HG02588 (cell line): ENCODE results near the gene CDYL2.
"Not testable (repeated sequence)": the region's sequence is repeated elsewhere in the genome, so short reads cannot be mapped to it uniquely, and the experiment has no call there.

ENCODE experiments used
- ATAC-seq: cut with Tn5 transposase; IDR thresholded peaks from one replicate; pipeline ENCODE4 v1.9.1; 2021; ENCODE audit warnings: mild to moderate bottlenecking, moderate library complexity; ENCODE audit not compliant: unreplicated experiment

CDYL2 gene

GRCh38 chr16:80804526-80805383 lies at the start of gene CDYL2:
CDYL2 (minus strand) TSS chr16:80804598; CDS start chr16:80804173, 425 bp downstream.
- peak; percentile 77 for ATAC-seq

GRCh38 chr16:80852261-80852872 lies 48.0 kb upstream of the CDYL2 start:
- ATAC-seq, result no peak

GRCh38 chr16:80851831-80852230 lies 47.4 kb upstream of the CDYL2 start:
- ATAC-seq, result no peak

- no peak for ATAC-seq
Observed at GRCh38 chr16:80850757-80851156, 46.4 kb upstream of the CDYL2 start.

- no peak for ATAC-seq
Observed at GRCh38 chr16:80848862-80849261, 44.5 kb upstream of the CDYL2 start.

- ATAC-seq, result no peak
Observed at GRCh38 chr16:80846680-80847079, 42.3 kb upstream of the CDYL2 start.

GRCh38 chr16:80846275-80846674 lies 41.9 kb upstream of the CDYL2 start:
- no peak for ATAC-seq

- ATAC-seq, result no peak
Observed at GRCh38 chr16:80844395-80844794, 40.0 kb upstream of the CDYL2 start.

- ATAC-seq, result no peak
Observed at GRCh38 chr16:80841231-80841630, 36.8 kb upstream of the CDYL2 start.

- no peak for ATAC-seq
Observed at GRCh38 chr16:80837533-80838147, 33.2 kb upstream of the CDYL2 start.

GRCh38 chr16:80836846-80837245 lies 32.4 kb upstream of the CDYL2 start:
- no peak for ATAC-seq

- ATAC-seq, result no peak
Observed at GRCh38 chr16:80836202-80836601, 31.8 kb upstream of the CDYL2 start.

GRCh38 chr16:80831039-80831438 lies 26.6 kb upstream of the CDYL2 start:
- no peak for ATAC-seq

- no peak for ATAC-seq
Observed at GRCh38 chr16:80828495-80828894, 24.1 kb upstream of the CDYL2 start.

GRCh38 chr16:80827007-80827406 lies 22.6 kb upstream of the CDYL2 start:
- ATAC-seq, result no peak

GRCh38 chr16:80825365-80825758 lies 21.0 kb upstream of the CDYL2 start:
- no peak for ATAC-seq

GRCh38 chr16:80824623-80825364 lies 20.4 kb upstream of the CDYL2 start:
- no peak for ATAC-seq

GRCh38 chr16:80819988-80820387 lies 15.6 kb upstream of the CDYL2 start:
- no peak for ATAC-seq

- ATAC-seq, result no peak
Observed at GRCh38 chr16:80816356-80816755, 12.0 kb upstream of the CDYL2 start.

- not testable (repeated sequence) for ATAC-seq
Observed at GRCh38 chr16:80815278-80815677, 10.9 kb upstream of the CDYL2 start.

- ATAC-seq, result no peak
Observed at GRCh38 chr16:80812593-80812992, 8.2 kb upstream of the CDYL2 start.
